GM12872 (cell line): Measurements from ENCODE around the gene RIOK3.

ENCODE experiments used
- CTCF ChIP-seq: IDR thresholded peaks from 3 replicates; pipeline ENCODE4 v1.5.1; 2011; ENCODE audit warnings: low read depth, mild to moderate bottlenecking, low read length, moderate library complexity; ENCODE audit not compliant: insufficient read depth

The RIOK3 gene

DNA sequence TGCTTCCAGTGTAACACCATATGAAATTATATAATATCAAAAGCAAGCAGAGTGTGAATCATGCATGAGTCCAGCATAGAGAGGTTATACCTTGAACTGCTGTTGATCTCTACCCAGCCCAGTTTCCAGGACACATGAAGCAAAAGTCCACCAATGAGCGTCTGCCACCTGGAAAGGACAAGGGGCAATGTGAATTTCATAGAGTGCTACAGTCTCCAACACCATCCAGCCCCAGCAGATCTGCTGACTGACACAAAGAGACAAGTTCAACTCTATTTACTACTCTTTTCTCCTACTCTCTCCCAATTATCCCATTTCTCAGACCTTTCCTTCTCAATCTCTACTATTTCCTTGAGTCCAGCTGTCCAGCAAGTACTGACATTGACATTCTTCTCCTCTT, 31.8 kb upstream of the RIOK3 start:
- no peak for TF ChIP-seq CTCF

DNA sequence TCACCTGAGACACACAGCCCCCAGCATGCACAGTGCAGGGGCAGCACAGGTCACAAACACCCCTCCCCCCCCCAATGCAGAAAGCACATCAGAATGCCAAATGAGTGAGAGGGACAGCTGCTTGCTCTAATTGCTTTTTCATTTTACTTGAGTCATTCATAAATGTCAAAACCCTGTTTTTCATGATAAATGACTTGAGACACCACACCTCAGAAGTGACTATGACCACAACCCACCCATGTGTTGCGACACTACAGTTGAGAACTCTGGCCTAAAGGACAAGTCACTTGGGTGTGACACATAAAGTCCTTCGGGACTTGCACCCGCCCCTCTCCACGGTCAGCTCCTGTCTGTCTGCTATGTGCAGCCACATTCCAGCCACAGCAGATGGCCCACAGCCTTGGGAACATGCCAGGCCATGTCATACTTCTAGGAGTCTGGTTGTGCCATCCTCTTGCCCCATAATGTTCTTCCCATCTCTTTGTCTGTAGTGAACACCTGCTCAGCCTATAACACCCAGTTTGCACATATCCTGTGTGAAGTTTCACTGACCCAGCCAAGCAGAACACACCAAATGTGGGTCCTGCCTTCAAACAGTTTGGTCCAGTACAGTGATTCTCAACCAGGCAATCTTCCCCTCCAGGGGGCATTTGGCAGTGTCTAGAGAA, 30.2 kb upstream of the RIOK3 start:
- TF ChIP-seq CTCF = peak; percentile 19; the same call in 1 of the 3 replicates

- TF ChIP-seq CTCF = no peak
Observed at GRCh38 chr18:23424616-23425015, 28.5 kb upstream of the RIOK3 start.

GRCh38 chr18:23428821-23429220, 24.3 kb upstream of the RIOK3 start:
- TF ChIP-seq CTCF = no peak

- no peak for TF ChIP-seq CTCF
Observed at GRCh38 chr18:23433360-23433759, 19.7 kb upstream of the RIOK3 start.

DNA sequence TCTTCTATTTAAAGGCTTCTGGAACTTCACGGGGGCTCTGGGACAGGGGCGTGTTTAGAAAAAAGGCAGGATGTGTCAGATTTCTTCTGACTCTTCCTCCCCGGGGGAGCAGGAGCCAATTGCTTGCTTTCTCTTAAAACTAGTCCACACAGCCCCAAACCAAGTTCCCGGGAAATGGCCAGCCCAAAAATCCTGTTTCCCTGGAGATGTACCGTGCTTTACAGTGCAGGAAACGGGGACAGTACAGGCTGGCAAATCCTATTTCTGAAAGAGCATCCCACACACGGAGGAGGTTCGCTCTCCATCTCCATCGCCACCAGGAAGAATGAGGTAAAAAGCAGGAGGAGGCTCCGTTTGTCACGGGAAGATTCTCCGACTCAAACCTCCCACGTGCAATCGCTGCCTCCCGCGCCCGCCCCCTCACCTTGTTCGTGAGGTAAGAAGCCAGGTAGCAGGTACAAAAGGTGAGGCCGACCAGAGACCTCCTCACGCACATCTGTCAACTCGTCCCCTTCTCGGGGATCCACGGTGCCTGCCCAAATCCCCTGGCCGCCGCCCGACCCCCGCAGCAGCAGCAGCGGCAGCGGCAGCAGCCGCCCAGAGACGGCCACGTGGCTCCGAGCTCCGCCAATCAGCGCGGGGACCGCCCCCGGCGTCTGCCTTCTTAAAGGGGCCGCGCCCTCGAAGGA, 15.6 kb upstream of the RIOK3 start:
- TF ChIP-seq CTCF = no peak

GRCh38 chr18:23438046-23438377, 15.1 kb upstream of the RIOK3 start:
- TF ChIP-seq CTCF = no peak
